Lower leg skin (tissue), 4 donors: ENCODE data around the gene C14orf132. TPM values are rescaled to one million over a fixed set of nuclear protein-coding genes. Genes with fewer than 3 reads are reported as not detected.

ENCODE experiments used
- DNase-seq, 2 donors: peaks; one replicate each; pipeline ENCODE4 v3.0.0-alpha.2; 2019; ENCODE audit warnings: low spot score in 2 of 2
- H3K4me3 ChIP-seq: fragments of 200-600 bp; sonication (generic); 2 replicates; pipeline ENCODE4 v1.5.1; 2017; ENCODE audit warnings: mild to moderate bottlenecking, low read depth; ENCODE audit not compliant: poor library complexity, severe bottlenecking
- CTCF ChIP-seq, 3 donors: fragments of 450-650 bp; IDR thresholded peaks; one replicate each; pipeline ENCODE4 v1.5.1; 2016; ENCODE audit warnings: antibody characterized with exemption in 3 of 3, mild to moderate bottlenecking in 3 of 3, moderate library complexity in 2 of 3
- POLR2A ChIP-seq, 2 donors: fragments of 450-650 bp; IDR thresholded peaks; one replicate each; pipeline ENCODE4 v1.6.1; 2016 to 2017; ENCODE audit warnings: antibody characterized with exemption in 2 of 2, mild to moderate bottlenecking in 1 of 2, moderate library complexity in 1 of 2
- WGBS, 2 donors: methylation state at CpG; one replicate each; pipeline ENCODE4 v1.1.5; 2018; 5-methylcytosine and 5-hydroxymethylcytosine counted together
- intact Hi-C: fragments of 100-400 bp; cut with DNase I; formaldehyde crosslinking; loops from one replicate; pipeline ENCODE4 v1.15.0; 2023; ENCODE audit warnings: low total_unique reads
- total RNA-seq, 4 donors: library from RNA; depleted of rRNA; stranded (reverse); fragments of >200 nt; gene quantifications; one replicate each; pipeline ENCODE4 v1.1.0, GENCODE V29; 2016

Gene C14orf132
- total RNA-seq, 4 donors from 2014 or later = 9.6 to 24.9 (median 16.6) TPM

- TF ChIP-seq CTCF (IDR thresholded peaks at IDR 0.05) (no peak), POLR2A (IDR thresholded peaks at IDR 0.05) (no peak)
- peak; percentile 33 to 93 for DNase-seq
- intact Hi-C loops = no loop called here
- WGBS, 2 donors = 14 to 17% methylated on average over 6 to 7 of the region's 7 CpGs
- no peak overlapping the region for H3K4me3 ChIP-seq
Measured at GRCh38 chr14:96037891-96038557, 1.1 kb upstream of the C14orf132 start.

GRCh38 chr14:96038558-96038919 lies 623 bp upstream of the C14orf132 start:
- no peak for DNase-seq
- 18% methylated on average over 10 of the region's 10 CpGs for WGBS, 2 donors
- intact Hi-C loops = no loop called here

GRCh38 chr14:96039633-96040311 lies 610 bp downstream of the C14orf132 start:
- intact Hi-C loops = no loop called here
- peak overlapping the region; percentile 66 for H3K4me3 ChIP-seq

More at GRCh38 chr14:96038558-96038919, 623 bp upstream of the C14orf132 start:
- no peak for TF ChIP-seq CTCF (IDR thresholded peaks at IDR 0.05)
- TF ChIP-seq POLR2A (IDR thresholded peaks at IDR 0.05) = no peak
- H3K4me3 ChIP-seq = peak overlapping the region; percentile 14

GRCh38 chr14:96040828-96041371 lies 1.7 kb downstream of the C14orf132 start:
- 64 to 74% methylated on average over 9 of the region's 9 CpGs for WGBS, 2 donors
- no peak for DNase-seq
- no peak for TF ChIP-seq POLR2A (IDR thresholded peaks at IDR 0.05)
- TF ChIP-seq CTCF (IDR thresholded peaks at IDR 0.05) = no peak
- intact Hi-C loops = no loop called here
- no peak overlapping the region for H3K4me3 ChIP-seq

More at GRCh38 chr14:96039633-96040311, 610 bp downstream of the C14orf132 start:
- no peak for DNase-seq
- 0 to 2% methylated on average over 36 to 49 of the region's 56 CpGs for WGBS, 2 donors
- TF ChIP-seq POLR2A (IDR thresholded peaks at IDR 0.05) = no peak
- TF ChIP-seq CTCF (IDR thresholded peaks at IDR 0.05) = no peak

DNA sequence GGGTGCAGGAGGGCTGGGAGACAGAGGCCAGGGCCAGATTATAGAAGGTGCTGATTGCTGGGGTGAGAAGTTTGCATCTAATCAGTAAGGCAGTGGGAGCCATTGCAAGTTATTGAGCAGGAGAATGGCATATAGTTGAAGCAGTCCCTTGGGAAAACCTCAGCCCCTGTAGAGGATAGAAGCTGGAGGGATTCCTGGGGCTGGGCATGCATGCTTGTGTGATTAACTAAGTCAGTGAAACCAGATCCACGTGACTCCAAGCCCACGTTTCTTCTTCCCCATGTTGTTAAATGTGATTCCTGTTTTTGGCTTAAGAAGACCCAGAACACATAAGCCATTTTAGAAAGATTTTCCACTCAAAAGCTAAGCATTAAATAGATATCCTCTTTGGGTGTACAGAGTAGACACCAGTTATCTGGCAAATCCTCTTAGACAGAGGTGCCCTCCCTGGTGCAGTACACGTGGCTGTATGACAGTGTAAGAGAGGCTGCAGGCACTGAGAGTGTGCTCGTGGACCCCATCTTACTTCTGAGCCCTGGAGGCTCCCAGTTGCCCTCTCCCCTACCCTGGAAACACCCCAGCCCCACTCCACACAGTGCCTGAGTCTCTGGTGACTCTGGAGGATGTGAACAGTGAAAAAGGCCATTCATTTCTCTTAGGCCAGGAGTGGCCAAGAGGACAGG lies 3.2 kb downstream of the C14orf132 start:
- 44 to 69% methylated on average over 4 of the region's 4 CpGs for WGBS, 2 donors
- DNase-seq = no peak
- no peak for TF ChIP-seq POLR2A (IDR thresholded peaks at IDR 0.05)
- H3K4me3 ChIP-seq = no peak overlapping the region
- intact Hi-C loops = no loop called here

DNA sequence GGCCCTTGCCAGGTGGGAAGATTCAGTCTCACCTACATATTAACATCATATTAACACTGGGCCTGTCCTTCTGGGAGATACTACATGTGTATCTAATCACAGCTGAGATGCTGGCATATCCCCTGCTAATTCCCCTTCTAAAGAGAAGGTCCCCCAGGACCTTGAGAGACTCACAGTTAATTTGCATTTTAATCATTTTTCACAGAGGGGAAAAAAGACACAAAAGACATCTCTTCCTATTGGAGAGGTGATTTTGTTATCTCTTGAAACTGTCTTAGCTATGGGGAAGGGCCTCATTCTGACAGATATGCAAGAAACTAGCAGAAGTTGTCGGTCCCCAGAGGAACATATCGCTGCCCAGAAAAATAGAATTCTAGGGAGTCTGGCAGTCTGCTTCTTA lies 7.5 kb downstream of the C14orf132 start:
- intact Hi-C loops = no loop called here
- no peak for DNase-seq
- no peak for TF ChIP-seq CTCF (IDR thresholded peaks at IDR 0.05)
- TF ChIP-seq POLR2A (IDR thresholded peaks at IDR 0.05) = no peak
- 92 to 100% methylated on average over 2 of the region's 2 CpGs for WGBS, 2 donors
- no peak overlapping the region for H3K4me3 ChIP-seq
